Body of pancreas (tissue), 4 donors: ENCODE measurements around the gene ERG. TPM values are rescaled to one million over a fixed set of nuclear protein-coding genes. Genes with fewer than 3 reads are reported as not detected.

ENCODE experiments used
- ATAC-seq: fragments of 150-250 bp; one replicate; pipeline ENCODE4 v1.9.1; 2016
- DNase-seq, 4 donors: peaks; one replicate each; pipeline ENCODE4 v3.0.0-alpha.2; 2019
- H3K27ac ChIP-seq, 4 donors: fragments of 200-600 bp; sonication (generic); 1 replicate in 3 of 4; 2 replicates in 1 of 4; pipeline versions ENCODE4 v1.5.1 to v1.6.1; 2016 to 2019; ENCODE audit warnings: mild to moderate bottlenecking in 1 of 4, mixed read lengths in 1 of 4, moderate library complexity in 1 of 4
- H3K27me3 ChIP-seq, 2 donors: fragments of 200-600 bp; sonication (generic); one replicate each; pipeline ENCODE4 v1.6.0; 2016; ENCODE audit warnings: mild to moderate bottlenecking in 1 of 2
- H3K36me3 ChIP-seq, 2 donors: fragments of 200-600 bp; sonication (generic); replicated peaks in 1 of 2; 2 replicates each; pipeline ENCODE4 v1.5.1; 2016; ENCODE audit warnings: low read depth in 2 of 2; ENCODE audit not compliant: insufficient read depth in 1 of 2
- H3K4me1 ChIP-seq: fragments of 200-600 bp; sonication (generic); one replicate; pipeline ENCODE4 v1.6.0; 2016
- H3K4me3 ChIP-seq, 2 donors: fragments of 200-600 bp; sonication (generic); 1 replicate in 1 of 2; 2 replicates in 1 of 2; pipeline ENCODE4 v1.5.1; 2016 to 2019
- H3K9me3 ChIP-seq, 3 donors: fragments of 200-600 bp; sonication (generic); 1 replicate in 2 of 3; 2 replicates in 1 of 3; pipeline ENCODE4 v1.5.1; 2016
- POLR2A ChIP-seq, 3 donors: fragments of 450-650 bp; IDR thresholded peaks; one replicate each; pipeline ENCODE4 v1.6.1; 2016; ENCODE audit warnings: antibody characterized with exemption in 3 of 3, mild to moderate bottlenecking in 2 of 3
- WGBS, 2 donors: methylation state at CpG; one replicate each; pipeline ENCODE4 v1.1.5; 2017; 5-methylcytosine and 5-hydroxymethylcytosine counted together
- intact Hi-C: fragments of 100-400 bp; cut with DNase I; formaldehyde crosslinking; loops from one replicate; pipeline ENCODE4 v1.15.1; 2023
- total RNA-seq, 2 donors: library from RNA; depleted of rRNA; stranded (reverse); fragments of >200 nt; gene quantifications; one replicate each; pipeline ENCODE4 v1.1.0, GENCODE V29; 2016
- TF ChIP-seq, protein P1 (sequence below), 7 experiments: fragments of 450-650 bp in 4 of 7; fragments of 200-600 bp in 3 of 7; sonication (generic) in 3 of 7; IDR thresholded peaks; one replicate each; pipeline ENCODE4 v1.5.1; 2016 to 2019; ENCODE audit warnings: antibody characterized with exemption in 7 of 7

Gene ERG
- total RNA-seq, 2 donors from 2014 or later: 4.2 to 7.3 TPM

DNA sequence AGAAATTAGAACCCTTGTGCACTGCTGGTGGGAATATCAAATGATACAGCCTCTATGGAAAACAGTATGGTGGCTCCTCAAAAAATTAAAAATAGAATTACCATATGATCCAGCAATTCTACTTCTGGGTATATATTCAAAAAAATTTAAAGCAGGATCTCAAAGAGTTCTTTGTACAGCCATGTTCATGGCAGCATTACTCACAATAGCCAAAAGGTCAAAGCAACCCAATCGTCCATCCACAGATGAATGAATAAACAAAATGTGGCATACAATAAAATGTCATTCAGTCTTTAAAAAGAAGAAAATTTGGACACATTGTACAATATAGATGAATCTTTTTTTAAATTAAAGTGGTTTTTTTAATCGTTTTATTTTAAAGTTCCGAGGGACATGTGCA lies 36.3 kb upstream of the ERG start:
- Histone ChIP-seq H3K4me1 (no peaks in the 10 kb centered on the region), H3K9me3 (no peaks in the 10 kb centered on the region), H3K4me3 (no peak overlapping the region), H3K36me3 (no peaks in the 10 kb centered on the region), H3K27ac (no peak overlapping the region), H3K27me3 (no peaks in the 10 kb centered on the region)
- WGBS, 2 donors: 58 to 60% methylated on average over 3 of the region's 3 CpGs
- ATAC-seq (no peak), DNase-seq (no peak)
- TF ChIP-seq POLR2A (IDR thresholded peaks at IDR 0.05): no peak
- TF ChIP-seq, protein P1, sequence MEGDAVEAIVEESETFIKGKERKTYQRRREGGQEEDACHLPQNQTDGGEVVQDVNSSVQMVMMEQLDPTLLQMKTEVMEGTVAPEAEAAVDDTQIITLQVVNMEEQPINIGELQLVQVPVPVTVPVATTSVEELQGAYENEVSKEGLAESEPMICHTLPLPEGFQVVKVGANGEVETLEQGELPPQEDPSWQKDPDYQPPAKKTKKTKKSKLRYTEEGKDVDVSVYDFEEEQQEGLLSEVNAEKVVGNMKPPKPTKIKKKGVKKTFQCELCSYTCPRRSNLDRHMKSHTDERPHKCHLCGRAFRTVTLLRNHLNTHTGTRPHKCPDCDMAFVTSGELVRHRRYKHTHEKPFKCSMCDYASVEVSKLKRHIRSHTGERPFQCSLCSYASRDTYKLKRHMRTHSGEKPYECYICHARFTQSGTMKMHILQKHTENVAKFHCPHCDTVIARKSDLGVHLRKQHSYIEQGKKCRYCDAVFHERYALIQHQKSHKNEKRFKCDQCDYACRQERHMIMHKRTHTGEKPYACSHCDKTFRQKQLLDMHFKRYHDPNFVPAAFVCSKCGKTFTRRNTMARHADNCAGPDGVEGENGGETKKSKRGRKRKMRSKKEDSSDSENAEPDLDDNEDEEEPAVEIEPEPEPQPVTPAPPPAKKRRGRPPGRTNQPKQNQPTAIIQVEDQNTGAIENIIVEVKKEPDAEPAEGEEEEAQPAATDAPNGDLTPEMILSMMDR (IDR thresholded peaks at IDR 0.05): no peak
- intact Hi-C loops: no loop called here

GRCh38 chr21:38533887-38534286 lies 35.6 kb upstream of the ERG start:
- no peaks in the 10 kb centered on the region for H3K36me3 ChIP-seq
- intact Hi-C loops: no loop called here
- ATAC-seq (no peak), DNase-seq (no peak)
- no peaks in the 10 kb centered on the region for H3K4me1 ChIP-seq
- H3K9me3 ChIP-seq: no peaks in the 10 kb centered on the region
- no peaks in the 10 kb centered on the region for H3K27me3 ChIP-seq
- H3K4me3 ChIP-seq: no peak overlapping the region
- TF ChIP-seq, protein P1 (IDR thresholded peaks at IDR 0.05): no peak
- no peak for TF ChIP-seq POLR2A (IDR thresholded peaks at IDR 0.05)
- WGBS, 2 donors: 40 to 54% methylated on average over 2 of the region's 2 CpGs
- no peak overlapping the region for H3K27ac ChIP-seq

GRCh38 chr21:38531591-38531990 lies 33.3 kb upstream of the ERG start:
- Histone ChIP-seq H3K4me1 (no peaks in the 10 kb centered on the region), H3K4me3 (no peak overlapping the region), H3K36me3 (no peaks in the 10 kb centered on the region), H3K9me3 (no peaks in the 10 kb centered on the region), H3K27ac (no peak overlapping the region), H3K27me3 (no peaks in the 10 kb centered on the region)
- ATAC-seq (no peak), DNase-seq (peak in 2 of 4 donors; percentile 4 to 14)
- no peak for TF ChIP-seq POLR2A (IDR thresholded peaks at IDR 0.05)
- TF ChIP-seq, protein P1 (IDR thresholded peaks at IDR 0.05): no peak
- 56 to 68% methylated on average over 5 of the region's 5 CpGs for WGBS, 2 donors
- intact Hi-C loops: no loop called here

DNA sequence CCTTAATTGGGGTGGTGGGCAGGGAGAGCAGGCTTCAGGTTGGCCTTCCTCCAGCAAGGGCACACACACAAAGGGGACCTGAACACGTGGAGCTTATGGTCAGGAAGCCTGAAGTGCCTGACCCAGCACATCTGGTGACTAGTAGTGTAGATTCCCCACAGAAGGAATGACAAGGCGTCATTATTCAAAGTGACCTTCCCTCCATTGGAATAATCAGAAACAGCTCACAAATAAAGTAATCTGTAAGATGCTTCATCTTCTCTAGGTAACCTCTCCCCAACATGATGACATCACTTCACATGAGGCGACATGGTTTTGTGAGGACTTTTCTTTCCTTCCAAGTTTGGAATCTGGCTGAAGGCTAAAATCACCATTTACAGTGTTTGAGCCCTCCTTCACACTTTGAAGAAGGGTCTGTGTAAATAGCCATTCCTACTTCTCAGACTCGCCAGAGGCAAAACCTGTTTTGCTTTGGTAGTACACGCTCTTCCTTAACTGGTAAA lies 32.8 kb upstream of the ERG start:
- Histone ChIP-seq H3K9me3 (no peaks in the 10 kb centered on the region), H3K36me3 (no peaks in the 10 kb centered on the region), H3K4me1 (no peaks in the 10 kb centered on the region), H3K4me3 (no peak overlapping the region), H3K27me3 (no peaks in the 10 kb centered on the region), H3K27ac (no peak overlapping the region)
- TF ChIP-seq, protein P1 (IDR thresholded peaks at IDR 0.05): no peak
- no peak for TF ChIP-seq POLR2A (IDR thresholded peaks at IDR 0.05)
- intact Hi-C loops: no loop called here
- DNase-seq (no peak), ATAC-seq (no peak)
- WGBS, 2 donors: 59 to 64% methylated on average over 5 of the region's 5 CpGs

- intact Hi-C loops: no loop called here
- no peaks in the 10 kb centered on the region for H3K4me1 ChIP-seq
- no peak overlapping the region for H3K27ac ChIP-seq
- no peaks in the 10 kb centered on the region for H3K27me3 ChIP-seq
- TF ChIP-seq, protein P1 (IDR thresholded peaks at IDR 0.05): no peak
- no peak for TF ChIP-seq POLR2A (IDR thresholded peaks at IDR 0.05)
- 66 to 81% methylated on average over 8 of the region's 8 CpGs for WGBS, 2 donors
- no peak for DNase-seq
- no peak for ATAC-seq
- H3K36me3 ChIP-seq: no peaks in the 10 kb centered on the region
- no peak overlapping the region for H3K4me3 ChIP-seq
- no peaks in the 10 kb centered on the region for H3K9me3 ChIP-seq
Measured at GRCh38 chr21:38527737-38528136, 29.5 kb upstream of the ERG start.
